Mesenteric fat pad (tissue), 1 donor: Measurements from ENCODE around the gene NKIRAS1. TPM values are rescaled to one million over a fixed set of nuclear protein-coding genes. Genes with fewer than 3 reads are reported as not detected.
"Not testable (repeated sequence)": the region's sequence is repeated elsewhere in the genome, so short reads cannot be mapped to it uniquely, and the experiment has no call there.

Source experiments
- DNase-seq: peaks from one replicate; pipeline ENCODE4 v3.0.0-alpha.2; 2020; ENCODE audit warnings: low spot score
- total RNA-seq: library from RNA; stranded (reverse); fragmentation: NEBNext Ultra II Directional; extraction: Animal tissue kit (Norgen Biotek cat#: 25700); gene quantifications from one replicate; pipeline ENCODE4 v1.2.1, GENCODE V29; 2021
- donor health status: DM: yes; HTN: yes; CAD: no.

The NKIRAS1 gene
- total RNA-seq, 1 donor from 2014 or later: 15.7 TPM

- no peak for DNase-seq
Measured at GRCh38 chr3:23872330-23872729, 44.5 kb downstream of the NKIRAS1 start.

- not testable (repeated sequence) for DNase-seq
Measured at GRCh38 chr3:23871361-23871760, 45.4 kb downstream of the NKIRAS1 start.

GRCh38 chr3:23870663-23871043, 46.1 kb downstream of the NKIRAS1 start:
- not testable (repeated sequence) for DNase-seq

GRCh38 chr3:23869977-23870662, 46.7 kb downstream of the NKIRAS1 start:
- DNase-seq: no peak

GRCh38 chr3:23867838-23868237, 49.0 kb downstream of the NKIRAS1 start:
- no peak for DNase-seq

- no peak for DNase-seq
Measured at GRCh38 chr3:23867400-23867799, 49.4 kb downstream of the NKIRAS1 start.

GRCh38 chr3:23865595-23866396, 51.0 kb downstream of the NKIRAS1 start:
- no peak for DNase-seq

- no peak for DNase-seq
Measured at GRCh38 chr3:23864931-23865330, 51.9 kb downstream of the NKIRAS1 start.

GRCh38 chr3:23863060-23863459, 53.7 kb downstream of the NKIRAS1 start:
- DNase-seq: no peak

- DNase-seq: no peak
Measured at GRCh38 chr3:23861689-23862088, 55.1 kb downstream of the NKIRAS1 start.

GRCh38 chr3:23859839-23860382, 56.9 kb downstream of the NKIRAS1 start:
- no peak for DNase-seq

- no peak for DNase-seq
Measured at GRCh38 chr3:23859012-23859743, 57.6 kb downstream of the NKIRAS1 start.

- DNase-seq: no peak
Measured at GRCh38 chr3:23856286-23856685, 60.5 kb downstream of the NKIRAS1 start.

- DNase-seq: not testable (repeated sequence)
Measured at GRCh38 chr3:23849462-23849861, 67.3 kb downstream of the NKIRAS1 start.

- no peak for DNase-seq
Measured at GRCh38 chr3:23845326-23846216, 71.2 kb downstream of the NKIRAS1 start.

- no peak for DNase-seq
Measured at GRCh38 chr3:23843869-23844268, 72.9 kb downstream of the NKIRAS1 start.
